Panc1 (cell line): ENCODE results near the gene OR6A2. TPM values are rescaled to one million over a fixed set of nuclear protein-coding genes. Genes with fewer than 3 reads are reported as not detected.
A peak's percentile ranks its signal among the peaks of the same experiment; 100 is the strongest.

Experiments used
- ATAC-seq: fragments of 200-7000 bp; cut with Tn5 transposase; 2 replicates; pipeline ENCODE4 v1.9.1; 2020; ENCODE audit warnings: mild to moderate bottlenecking, moderate library complexity
- BruUV-seq: library from RNA; stranded (reverse); fragments of 400-500 nt; replicated peaks from 2 replicates; lab custom pipeline; 2021; lab: Mats Ljungman, UMichigan
- CTCF ChIA-PET: fragments of 300-600 bp; sonication (Branson Sonifier 250); formaldehyde crosslinking; loops from one replicate; lab custom pipeline; 2022; ENCODE audit warnings: antibody characterized with exemption; lab: Charles Lee
- POLR2A ChIA-PET: fragments of 300-600 bp; sonication (Branson Sonifier 250); formaldehyde crosslinking; loops from one replicate; lab custom pipeline; 2022; ENCODE audit warnings: antibody characterized with exemption; lab: Charles Lee
- DNase-seq: peaks from one replicate; pipeline ENCODE4 v3.0.0-alpha.2; 2010; ENCODE audit warnings: low read depth, low spot score
- H3K27ac ChIP-seq: 2 replicates; pipeline ENCODE4 v1.5.1; 2011; ENCODE audit warnings: mild to moderate bottlenecking, low read length, inconsistent platforms
- H3K27me3 ChIP-seq: fragments of 200-500 bp; sonication (Bioruptor generic); 2 replicates; pipeline ENCODE4 v1.6.0; 2014; ENCODE audit warnings: low read length, inconsistent platforms; ENCODE audit not compliant: control insufficient read depth, insufficient read depth
- H3K36me3 ChIP-seq: fragments of 200-500 bp; sonication (Bioruptor generic); 2 replicates; pipeline ENCODE4 v1.5.1; 2014; ENCODE audit warnings: inconsistent platforms, mild to moderate bottlenecking, low read length, moderate library complexity; ENCODE audit not compliant: control insufficient read depth, insufficient read depth
- H3K4me1 ChIP-seq: 2 replicates; pipeline ENCODE4 v1.5.1; 2011; ENCODE audit warnings: inconsistent platforms, mild to moderate bottlenecking, low read length, moderate library complexity; ENCODE audit not compliant: control insufficient read depth, insufficient read depth
- H3K4me3 ChIP-seq, 2 experiments: 2 replicates each; pipeline ENCODE4 v1.5.1; 2011 to 2012; ENCODE audit warnings: low read depth in 2 of 2, low read length in 2 of 2, mild to moderate bottlenecking in 2 of 2, inconsistent platforms in 1 of 2, moderate library complexity in 1 of 2
- H3K9me3 ChIP-seq: fragments of 200-500 bp; sonication (Bioruptor generic); 2 replicates; pipeline ENCODE4 v1.5.1; 2014; ENCODE audit warnings: low read depth, mild to moderate bottlenecking, inconsistent platforms, low read length, moderate library complexity; ENCODE audit not compliant: control insufficient read depth, insufficient read depth
- POLR2AphosphoS5 ChIP-seq: IDR thresholded peaks from 2 replicates; pipeline ENCODE4 v1.6.1; 2012; ENCODE audit warnings: mild to moderate bottlenecking, low read depth, low read length, moderate library complexity
- REST ChIP-seq, 2 experiments: IDR thresholded peaks; 2 replicates each; pipeline ENCODE4 v1.6.1; 2011 to 2012; ENCODE audit warnings: low read depth in 2 of 2, control low read depth in 1 of 2, low read length in 1 of 2, mild to moderate bottlenecking in 1 of 2, moderate library complexity in 1 of 2; ENCODE audit not compliant: insufficient read depth in 1 of 2
- SIN3A ChIP-seq: IDR thresholded peaks from 2 replicates; pipeline ENCODE4 v1.6.1; 2012; ENCODE audit warnings: low read depth, mild to moderate bottlenecking, low read length, moderate library complexity, borderline replicate concordance; ENCODE audit not compliant: insufficient read depth
- TCF7L2 ChIP-seq: IDR thresholded peaks from 2 replicates; pipeline ENCODE4 v1.6.1; 2011; ENCODE audit warnings: mild to moderate bottlenecking, low read depth, low read length, inconsistent platforms
- in situ Hi-C: cut with HindIII; loops from 2 replicates; pipeline ENCODE4 v1.10.0; 2016; ENCODE audit warnings: low sequenced_read_pairs, low pct_unique_long_range_greater_than_20kb
- intact Hi-C: fragments of 100-400 bp; cut with micrococcal nuclease; formaldehyde crosslinking; loops from one replicate; pipeline ENCODE4 v1.10.0; 2022; ENCODE audit not compliant: unreplicated experiment
- total RNA-seq: library from RNA; stranded (reverse); gene quantifications from one replicate; pipeline ENCODE4 v1.2.1, GENCODE V29; 2021; ENCODE audit not compliant: unreplicated experiment
- TF ChIP-seq, protein P1 (sequence below): fragments of 450-650 bp; IDR thresholded peaks from 2 replicates; pipeline ENCODE4 v1.5.1; 2017; ENCODE audit warnings: mild to moderate bottlenecking

OR6A2 gene
- total RNA-seq, 1 experiment from 2014 or later = 0.15 TPM

DNA sequence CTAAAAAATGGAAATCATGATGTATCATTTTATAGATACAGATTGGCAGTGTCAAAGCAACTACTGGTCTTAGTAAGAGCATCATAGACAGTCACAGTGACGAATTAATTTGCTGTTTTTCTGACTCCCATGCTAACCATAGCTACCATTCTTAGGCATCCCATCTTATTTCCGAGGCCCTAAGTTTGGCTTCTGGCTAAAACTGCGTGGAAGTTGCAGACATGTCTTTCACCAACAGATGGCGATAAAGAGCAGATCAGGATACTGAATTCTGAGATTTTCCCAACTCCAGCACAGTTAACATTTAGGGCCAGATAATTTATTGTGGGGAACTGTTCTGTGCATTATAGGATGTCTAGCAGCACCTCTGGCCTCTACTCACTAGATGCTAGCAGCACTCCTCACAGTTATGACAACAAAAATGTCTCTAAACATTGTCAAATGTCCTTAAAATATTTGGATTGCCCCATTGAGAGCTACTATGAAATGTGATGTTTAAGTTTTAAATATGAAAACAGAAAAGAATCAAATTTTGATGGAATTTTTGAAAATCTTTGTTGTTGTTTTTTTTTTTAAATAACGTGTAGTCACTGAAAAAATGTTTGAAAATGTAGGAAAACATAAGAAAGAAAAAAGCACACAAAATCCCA, 44.1 kb downstream of the OR6A2 start:
- no peaks in the 10 kb centered on the region for H3K4me1 ChIP-seq

GRCh38 chr11:6747097-6747668, 52.3 kb downstream of the OR6A2 start:
- no peak for ATAC-seq

More for the DNA sequence above, 44.1 kb downstream of the OR6A2 start:
- ATAC-seq (peak; percentile 70), DNase-seq (no peak)
- in situ Hi-C loops (no loop called here), intact Hi-C loops (no loop called here)
- Histone ChIP-seq H3K4me3 (no peak overlapping the region), H3K9me3 (no peaks in the 10 kb centered on the region), H3K36me3 (no peaks in the 10 kb centered on the region), H3K27ac (no peak overlapping the region), H3K27me3 (peaks cover 5% of the 10 kb centered on the region)
- ChIA-PET CTCF (interaction anchor here (0.5 to 3.2 kb wide), 13 partner anchors 13 to 788 kb away, joined by 3 to 16 read pairs (median 3); partner anchors contain the start of genes NLRP14 and ZNF214), POLR2A (no interaction called here)
- no TSS peak for BruUV-seq
- TF ChIP-seq, protein P1, sequence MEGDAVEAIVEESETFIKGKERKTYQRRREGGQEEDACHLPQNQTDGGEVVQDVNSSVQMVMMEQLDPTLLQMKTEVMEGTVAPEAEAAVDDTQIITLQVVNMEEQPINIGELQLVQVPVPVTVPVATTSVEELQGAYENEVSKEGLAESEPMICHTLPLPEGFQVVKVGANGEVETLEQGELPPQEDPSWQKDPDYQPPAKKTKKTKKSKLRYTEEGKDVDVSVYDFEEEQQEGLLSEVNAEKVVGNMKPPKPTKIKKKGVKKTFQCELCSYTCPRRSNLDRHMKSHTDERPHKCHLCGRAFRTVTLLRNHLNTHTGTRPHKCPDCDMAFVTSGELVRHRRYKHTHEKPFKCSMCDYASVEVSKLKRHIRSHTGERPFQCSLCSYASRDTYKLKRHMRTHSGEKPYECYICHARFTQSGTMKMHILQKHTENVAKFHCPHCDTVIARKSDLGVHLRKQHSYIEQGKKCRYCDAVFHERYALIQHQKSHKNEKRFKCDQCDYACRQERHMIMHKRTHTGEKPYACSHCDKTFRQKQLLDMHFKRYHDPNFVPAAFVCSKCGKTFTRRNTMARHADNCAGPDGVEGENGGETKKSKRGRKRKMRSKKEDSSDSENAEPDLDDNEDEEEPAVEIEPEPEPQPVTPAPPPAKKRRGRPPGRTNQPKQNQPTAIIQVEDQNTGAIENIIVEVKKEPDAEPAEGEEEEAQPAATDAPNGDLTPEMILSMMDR = peak; percentile 98
- no peak for TF ChIP-seq SIN3A

GRCh38 chr11:6746626-6747025, 52.9 kb downstream of the OR6A2 start:
- BruUV-seq = no TSS peak
- POLR2A ChIA-PET = interaction anchor here (0.6 kb wide), 1 partner anchor 9 kb away, joined by 3 read pairs; no protein-coding TSS in a partner anchor
- Histone ChIP-seq H3K9me3 (no peaks in the 10 kb centered on the region), H3K4me3 (no peak overlapping the region), H3K36me3 (no peaks in the 10 kb centered on the region), H3K27me3 (peaks cover 55% of the 10 kb centered on the region), H3K27ac (no peak overlapping the region), H3K4me1 (no peaks in the 10 kb centered on the region)
- CTCF ChIA-PET = interaction anchor here (0.7 to 1.0 kb wide), 2 partner anchors 11 to 12 kb away, joined by 3 read pairs; no protein-coding TSS in a partner anchor
- in situ Hi-C loops = no loop called here
- intact Hi-C loops = no loop called here
- no peak for TF ChIP-seq REST (IDR thresholded peaks at IDR 0.05; ENCODE audit: insufficient read depth in 1 of 2, low read depth in 2 of 2, low read length in 1 of 2)
- TF ChIP-seq POLR2AphosphoS5 = no peak
- TF ChIP-seq, protein P1 = no peak
- TF ChIP-seq SIN3A = no peak
- no peak for TF ChIP-seq TCF7L2
- DNase-seq (no peak), ATAC-seq (no peak)

More at GRCh38 chr11:6747097-6747668, 52.3 kb downstream of the OR6A2 start:
- intact Hi-C loops (no loop called here), in situ Hi-C loops (no loop called here)
- Histone ChIP-seq H3K36me3 (no peaks in the 10 kb centered on the region), H3K27ac (no peak overlapping the region), H3K4me1 (no peaks in the 10 kb centered on the region), H3K4me3 (no peak overlapping the region), H3K9me3 (no peaks in the 10 kb centered on the region), H3K27me3 (peaks cover 58% of the 10 kb centered on the region)
- POLR2A ChIA-PET = interaction anchor here (0.6 kb wide), 1 partner anchor 9 kb away, joined by 3 read pairs; no protein-coding TSS in a partner anchor
- CTCF ChIA-PET = interaction anchor here (0.7 to 1.0 kb wide), 2 partner anchors 10 to 12 kb away, joined by 3 read pairs; no protein-coding TSS in a partner anchor
- DNase-seq = no peak
- TF ChIP-seq SIN3A = no peak
- no peak for TF ChIP-seq POLR2AphosphoS5
- TF ChIP-seq TCF7L2 = no peak
- TF ChIP-seq, protein P1 = no peak
- BruUV-seq = no TSS peak
